ENCODE results near the gene RNF141.

DNA sequence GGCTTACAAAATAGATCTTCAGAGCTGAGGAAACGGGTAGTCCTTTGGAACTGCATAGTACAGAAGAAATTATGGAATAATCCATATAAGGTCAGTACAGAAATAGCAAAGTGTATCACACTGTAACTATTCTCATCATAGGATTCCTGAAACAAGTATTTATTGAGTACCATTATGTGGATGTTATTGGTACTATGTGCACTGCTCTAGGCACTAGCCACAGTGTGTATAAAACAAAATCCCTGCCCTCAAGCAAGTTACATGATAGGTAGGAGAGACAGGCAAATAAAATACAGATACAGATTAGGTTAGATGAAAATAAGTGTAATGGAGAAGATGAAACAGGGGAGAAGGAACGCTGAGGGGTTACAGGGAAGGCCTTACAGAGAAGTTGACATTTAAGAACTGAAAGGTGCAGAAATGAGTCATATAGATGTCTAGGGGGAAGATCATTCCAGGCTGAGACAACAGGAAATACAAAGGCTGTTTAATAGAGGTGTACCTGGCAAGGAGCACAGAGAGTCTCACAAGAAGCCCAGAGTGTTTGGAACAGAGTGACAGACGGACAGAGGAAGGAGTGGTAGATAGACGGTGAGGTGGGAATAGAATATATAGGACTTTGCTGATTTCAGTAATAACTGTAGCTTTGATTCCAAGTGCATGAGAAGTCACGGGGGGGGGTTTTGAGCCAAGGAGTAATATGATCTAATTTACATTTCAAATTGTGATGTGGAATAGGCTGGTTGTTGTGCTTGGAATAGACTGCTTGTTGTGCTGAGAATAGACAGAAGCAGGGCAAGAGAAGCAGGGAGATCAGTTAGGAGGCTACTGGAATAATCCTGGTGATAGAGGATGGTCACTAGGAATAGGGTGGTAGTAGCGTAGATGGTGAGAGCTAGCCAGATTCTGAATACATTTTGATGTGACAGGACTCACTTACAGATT, 13.7 kb downstream of the RNF141 start:
- TF ChIP-seq, protein P1, sequence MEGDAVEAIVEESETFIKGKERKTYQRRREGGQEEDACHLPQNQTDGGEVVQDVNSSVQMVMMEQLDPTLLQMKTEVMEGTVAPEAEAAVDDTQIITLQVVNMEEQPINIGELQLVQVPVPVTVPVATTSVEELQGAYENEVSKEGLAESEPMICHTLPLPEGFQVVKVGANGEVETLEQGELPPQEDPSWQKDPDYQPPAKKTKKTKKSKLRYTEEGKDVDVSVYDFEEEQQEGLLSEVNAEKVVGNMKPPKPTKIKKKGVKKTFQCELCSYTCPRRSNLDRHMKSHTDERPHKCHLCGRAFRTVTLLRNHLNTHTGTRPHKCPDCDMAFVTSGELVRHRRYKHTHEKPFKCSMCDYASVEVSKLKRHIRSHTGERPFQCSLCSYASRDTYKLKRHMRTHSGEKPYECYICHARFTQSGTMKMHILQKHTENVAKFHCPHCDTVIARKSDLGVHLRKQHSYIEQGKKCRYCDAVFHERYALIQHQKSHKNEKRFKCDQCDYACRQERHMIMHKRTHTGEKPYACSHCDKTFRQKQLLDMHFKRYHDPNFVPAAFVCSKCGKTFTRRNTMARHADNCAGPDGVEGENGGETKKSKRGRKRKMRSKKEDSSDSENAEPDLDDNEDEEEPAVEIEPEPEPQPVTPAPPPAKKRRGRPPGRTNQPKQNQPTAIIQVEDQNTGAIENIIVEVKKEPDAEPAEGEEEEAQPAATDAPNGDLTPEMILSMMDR (IDR thresholded peaks at IDR 0.05; ENCODE audit: low read length), result no peak
- TF ChIP-seq EZH2 (optimal IDR thresholded peaks at IDR 0.05; ENCODE audit: low read depth, low read length) (no peak), EZH2phosphoT487 (IDR thresholded peaks at IDR 0.05; ENCODE audit: low read length) (no peak)

Data from MM.1S (cell line).